GM18858 (cell line): ENCODE results near the gene FGD2.

ENCODE experiments used
- ATAC-seq: cut with Tn5 transposase; IDR thresholded peaks from one replicate; pipeline ENCODE4 v1.9.1; 2021; ENCODE audit not compliant: unreplicated experiment

Gene FGD2

GRCh38 chr6:37017606-37018197, 12.2 kb downstream of the FGD2 start:
- ATAC-seq: no peak

GRCh38 chr6:37018198-37019064, 13.0 kb downstream of the FGD2 start:
- peak; percentile 79 for ATAC-seq

- ATAC-seq: no peak
Measured at GRCh38 chr6:37019065-37019450, 13.6 kb downstream of the FGD2 start.

DNA sequence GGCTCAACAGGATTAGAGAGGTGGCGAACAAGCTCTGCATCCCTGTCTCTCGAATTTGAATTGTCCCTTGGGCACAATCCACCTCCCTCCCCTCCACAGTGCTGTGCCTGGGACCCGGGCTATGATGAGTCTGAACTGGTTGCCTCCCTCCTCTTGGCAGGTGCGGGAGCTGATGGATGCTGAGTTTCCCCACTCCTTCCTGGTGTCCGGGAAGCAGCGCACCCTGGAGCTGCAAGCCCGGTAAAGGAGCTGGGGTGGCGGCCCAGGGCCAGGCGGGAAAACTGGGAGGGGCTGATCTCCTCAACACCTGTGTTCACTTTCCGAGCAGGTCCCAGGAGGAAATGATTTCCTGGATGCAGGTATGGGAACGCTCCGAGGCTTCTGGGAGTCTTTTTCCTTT, 14.9 kb downstream of the FGD2 start:
- no peak for ATAC-seq

DNA sequence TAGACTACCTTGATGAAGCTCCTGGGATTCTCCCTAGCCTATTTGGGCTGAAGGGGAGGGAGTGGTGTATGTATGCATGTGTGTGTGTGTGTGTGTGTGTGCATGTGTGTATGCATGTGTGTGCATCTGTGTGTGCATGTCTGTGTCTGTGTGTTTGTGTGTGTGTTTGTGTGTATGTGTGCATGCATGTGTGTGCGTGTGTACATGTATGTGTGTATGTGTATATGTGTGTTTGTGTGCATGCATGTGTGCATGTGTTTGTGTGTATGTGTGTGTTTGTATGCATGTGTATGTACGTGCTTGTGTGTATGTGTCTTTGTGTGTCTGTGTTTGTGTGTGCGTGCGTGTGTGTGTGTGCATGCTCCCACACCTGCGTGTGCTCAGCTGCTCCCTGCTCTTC, 15.4 kb downstream of the FGD2 start:
- ATAC-seq: no peak

DNA sequence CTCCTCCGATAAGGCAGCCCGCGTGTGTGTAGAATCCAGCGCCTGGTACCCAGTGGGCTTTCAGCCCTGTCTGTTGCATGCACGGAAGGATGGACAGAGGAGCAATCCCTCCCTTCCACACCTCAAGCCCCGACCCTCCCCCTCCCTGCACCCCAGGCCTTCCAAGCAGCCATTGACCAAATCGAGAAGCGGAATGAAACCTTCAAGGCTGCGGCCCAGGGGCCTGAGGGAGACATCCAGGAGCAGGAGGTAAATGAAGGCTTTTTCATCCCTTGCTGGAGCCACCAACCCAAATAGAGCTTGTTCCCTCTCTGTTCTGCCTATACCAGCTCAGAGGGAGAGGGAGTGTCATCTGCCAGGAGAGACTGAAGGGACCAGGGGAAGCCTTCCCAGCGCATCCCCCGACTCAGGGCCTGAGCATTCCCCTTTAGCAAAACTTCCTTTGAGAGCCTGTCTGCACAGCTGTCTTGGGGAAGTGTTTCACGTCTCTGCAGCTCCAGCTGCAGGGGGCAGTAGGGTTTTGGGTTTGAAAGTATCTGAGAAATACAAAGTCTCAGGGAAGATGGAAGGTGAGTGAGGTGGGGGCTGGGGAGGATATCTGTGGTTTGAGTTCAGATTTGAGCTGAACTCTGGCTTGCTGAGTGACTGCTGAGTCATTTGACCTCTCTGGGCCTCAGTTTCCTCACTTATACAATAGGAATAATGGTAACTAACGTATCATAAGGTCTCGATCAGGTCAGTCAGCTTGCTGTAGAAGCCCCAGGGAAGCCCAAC, 16.1 kb downstream of the FGD2 start:
- ATAC-seq: no peak

DNA sequence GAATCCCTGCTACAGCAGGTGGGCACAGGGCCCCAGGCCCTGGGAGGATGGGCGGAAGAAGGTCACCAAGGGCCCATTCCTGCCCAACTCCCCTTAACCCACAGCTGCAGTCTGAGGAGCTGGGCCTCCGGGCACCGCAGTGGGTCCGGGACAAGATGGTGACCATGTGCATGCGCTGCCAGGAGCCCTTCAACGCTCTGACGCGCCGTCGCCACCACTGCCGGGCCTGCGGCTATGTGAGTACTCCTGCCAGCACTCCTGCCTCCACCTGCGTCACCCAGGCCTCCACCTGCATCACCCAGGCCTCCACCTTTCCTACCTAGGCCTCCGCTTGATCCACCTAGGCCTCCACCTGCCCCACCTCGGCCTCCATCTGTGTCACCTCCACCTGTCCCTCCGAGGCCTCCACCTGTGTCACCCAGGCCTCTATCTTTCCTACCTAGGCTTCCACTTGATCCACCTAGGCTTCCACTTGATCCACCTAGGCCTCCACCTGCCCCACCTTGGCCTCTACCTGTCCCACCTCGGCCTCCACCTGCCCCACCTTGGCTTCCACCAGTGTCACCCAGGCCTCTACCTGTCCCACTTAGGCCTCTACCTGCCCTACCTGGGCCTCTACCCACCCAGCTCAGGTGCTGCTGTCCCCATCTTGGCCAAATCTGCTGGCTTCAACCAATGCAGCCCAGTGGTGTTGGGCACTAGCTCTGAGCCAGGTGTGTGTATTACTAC, 16.8 kb downstream of the FGD2 start:
- ATAC-seq: no peak

DNA sequence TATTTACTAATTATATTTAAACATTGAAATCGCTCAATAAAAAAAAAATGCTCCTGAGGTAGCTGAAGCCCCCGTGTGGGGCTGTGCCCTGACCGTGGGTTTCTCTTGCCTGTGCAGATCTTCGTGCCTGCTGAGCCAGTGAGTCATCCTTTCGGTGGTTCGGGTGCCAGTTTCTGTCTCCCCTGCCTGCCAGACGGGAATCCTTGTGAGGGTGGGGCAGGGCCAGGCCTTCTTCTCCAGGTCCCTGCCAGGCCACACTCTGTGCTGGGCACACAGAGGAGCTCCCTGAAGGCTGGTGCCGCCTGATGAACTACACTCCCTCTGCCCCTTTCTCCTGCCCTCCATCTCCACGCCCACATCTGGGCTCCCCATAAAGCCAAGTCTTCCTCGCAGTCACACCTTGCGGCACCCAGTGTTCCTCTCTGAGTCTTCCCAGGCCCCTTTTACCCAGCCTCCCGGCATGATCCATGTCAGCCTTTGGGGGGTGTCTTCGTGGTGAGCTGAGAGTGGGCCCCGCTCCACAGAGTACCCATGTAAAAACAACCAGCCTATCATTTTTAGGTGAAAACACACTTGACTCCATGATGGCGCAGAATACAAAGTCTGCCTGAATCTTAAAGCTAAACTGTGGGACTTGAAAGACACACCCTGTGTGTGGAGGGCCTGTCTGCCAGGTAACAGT, 19.3 kb downstream of the FGD2 start:
- ATAC-seq: no peak

GRCh38 chr6:37025621-37026466, 20.4 kb downstream of the FGD2 start:
- ATAC-seq: no peak

- ATAC-seq: no peak
Measured at GRCh38 chr6:37027036-37027720, 21.7 kb downstream of the FGD2 start.

DNA sequence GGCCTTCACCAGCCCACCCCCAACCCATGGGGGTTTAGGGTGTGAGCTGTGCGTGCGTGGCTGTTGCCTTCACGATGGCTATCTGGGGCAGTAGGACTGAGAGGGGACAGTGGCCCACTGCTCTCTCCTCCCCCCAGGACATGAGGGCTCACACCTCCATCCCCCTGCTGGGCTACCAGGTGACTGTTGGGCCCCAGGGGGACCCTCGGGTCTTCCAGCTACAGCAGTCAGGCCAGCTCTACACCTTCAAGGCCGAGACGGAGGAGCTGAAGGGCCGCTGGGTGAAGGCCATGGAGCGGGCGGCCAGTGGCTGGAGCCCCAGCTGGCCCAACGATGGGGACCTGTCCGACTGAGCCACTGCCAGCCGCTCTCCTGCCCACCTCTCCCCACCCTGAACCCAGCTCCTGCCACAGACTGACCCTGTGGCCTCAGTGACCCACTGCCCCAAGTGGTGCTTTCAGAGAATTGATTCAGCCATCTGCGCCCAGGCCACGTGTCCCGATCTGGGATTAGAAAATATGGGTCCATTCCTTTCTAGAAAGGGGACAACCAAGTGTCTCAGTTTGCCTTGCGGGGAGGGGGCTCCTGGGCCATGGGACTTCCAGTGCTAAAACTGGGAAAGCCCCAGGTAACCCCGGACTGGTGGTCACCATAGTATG, 22.5 kb downstream of the FGD2 start:
- ATAC-seq: no peak

DNA sequence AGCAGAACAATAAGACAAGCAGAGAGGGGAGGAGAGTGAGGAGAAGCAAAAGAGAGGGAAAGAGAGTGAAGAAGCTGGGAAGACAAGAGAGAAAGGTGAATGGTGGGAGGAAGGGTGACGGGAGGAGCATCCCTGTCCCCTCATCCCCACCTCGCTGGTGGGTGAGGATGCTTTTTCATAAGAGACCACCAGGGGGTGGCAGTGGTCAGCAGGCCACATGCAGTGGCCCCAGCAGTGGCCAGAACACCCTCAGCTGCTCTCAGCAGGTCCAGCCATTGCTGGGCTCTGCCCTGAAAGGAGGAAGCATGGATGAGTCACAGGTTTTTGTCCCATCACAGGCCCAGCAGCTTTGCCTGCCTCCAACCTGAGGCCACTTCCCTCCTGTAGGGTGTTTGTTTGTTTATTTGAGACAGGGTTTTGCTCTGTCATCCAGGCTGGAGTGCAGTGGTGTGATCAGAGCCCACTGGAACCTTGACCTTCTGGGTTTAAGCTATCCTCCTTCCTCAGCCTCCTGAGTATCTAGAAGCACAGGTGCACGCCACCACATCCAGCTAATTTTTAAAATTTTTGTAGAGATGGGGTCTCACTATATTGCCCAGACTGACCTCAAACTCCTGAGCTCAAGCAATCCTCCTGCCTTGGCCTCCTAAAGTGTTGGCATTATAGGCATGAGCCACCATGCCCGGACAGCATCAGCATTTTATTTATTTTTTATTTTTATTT, 24.0 kb downstream of the FGD2 start:
- no peak for ATAC-seq

DNA sequence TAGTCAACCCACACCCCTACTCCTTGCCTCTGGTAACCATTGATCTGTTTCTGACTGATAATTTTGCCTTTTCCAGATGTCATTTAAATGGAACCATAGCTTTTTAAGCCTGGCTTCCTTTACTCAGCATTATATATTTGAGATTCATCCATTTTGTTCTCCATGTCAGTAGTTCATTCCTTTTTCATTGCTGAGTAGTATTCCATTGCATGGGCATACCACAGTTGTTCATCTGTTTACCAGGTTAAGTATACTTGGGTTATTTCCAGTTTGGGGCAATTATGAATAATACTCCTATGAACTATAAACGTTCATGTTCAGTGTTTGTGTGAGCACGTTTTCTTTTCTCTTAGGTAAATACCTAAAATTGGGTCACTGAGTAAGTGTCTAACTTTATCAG, 25.1 kb downstream of the FGD2 start:
- no peak for ATAC-seq

GRCh38 chr6:37032239-37032638, 26.8 kb downstream of the FGD2 start:
- ATAC-seq: no peak

- no peak for ATAC-seq
Measured at GRCh38 chr6:37033255-37033654, 27.8 kb downstream of the FGD2 start.

DNA sequence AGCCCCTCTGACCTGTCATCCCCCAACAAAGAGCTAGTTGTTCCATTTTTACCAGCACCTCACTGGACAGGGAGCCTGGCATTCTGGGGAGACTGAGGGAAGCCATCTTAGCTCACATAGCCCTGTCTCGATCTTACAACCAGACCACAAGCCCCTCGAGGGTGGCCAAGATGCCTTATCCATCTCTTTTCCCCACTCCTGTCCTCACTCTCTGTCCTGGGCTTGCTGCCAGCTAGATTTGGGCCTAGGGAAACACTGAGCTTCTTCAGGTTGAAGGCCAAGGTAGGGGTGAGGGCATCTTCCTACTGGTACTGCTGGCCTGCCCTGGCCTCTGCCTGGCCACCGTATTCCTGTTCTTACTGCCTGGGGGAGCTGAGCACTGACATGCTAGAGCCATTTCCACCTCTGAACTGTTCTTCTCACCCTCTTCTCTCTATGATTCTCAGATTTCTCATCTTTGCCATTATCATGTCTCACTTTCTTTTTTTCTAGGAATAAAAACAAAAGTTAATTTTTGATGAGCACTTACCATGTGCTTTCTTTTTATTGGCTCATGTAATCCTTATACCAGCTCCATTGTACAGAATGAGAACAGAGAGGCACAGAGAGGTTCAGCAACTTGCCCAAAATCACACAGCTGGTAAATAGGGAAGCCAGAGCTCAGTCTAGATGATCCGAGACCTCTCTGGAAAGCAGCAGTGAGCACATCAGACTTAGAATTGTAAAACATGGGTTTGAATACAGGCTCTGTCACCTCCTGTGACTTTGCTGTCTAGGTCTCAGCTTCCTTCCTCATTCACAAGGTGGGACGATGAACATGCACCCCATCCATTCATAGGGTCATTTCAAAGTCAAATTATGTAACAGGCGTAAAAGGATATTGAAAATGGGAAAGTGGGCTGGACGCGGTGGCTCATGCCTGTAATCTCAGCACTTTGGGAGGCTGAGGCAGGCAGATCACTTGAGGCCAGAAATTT, 28.7 kb downstream of the FGD2 start:
- ATAC-seq: no peak

GRCh38 chr6:37036146-37036545, 30.7 kb downstream of the FGD2 start:
- ATAC-seq: no peak
